ENCODE results near the gene GYG1. TPM values are rescaled to one million over a fixed set of nuclear protein-coding genes. Genes with fewer than 3 reads are reported as not detected.

Gene GYG1
- total and polyA plus RNA-seq, 8 donors, result 21.5 to 37.8 (median 22.6) TPM

- ATAC-seq, result no peak
- DNase-seq, result no peak
- Histone ChIP-seq H3K27ac (no peak overlapping the region), H3K36me3 (no peaks in the 10 kb centered on the region), H3K4me1 (no peaks in the 10 kb centered on the region), H3K27me3 (no peaks in the 10 kb centered on the region), H3K9me3 (no peaks in the 10 kb centered on the region), H3K4me3 (no peak overlapping the region)
- 97 to 98% methylated on average over 3 of the region's 3 CpGs for WGBS, 2 donors
- intact Hi-C loops (cut with DNase I), result loop anchor here in 1 of 3 donors (10.0 kb wide), 1 partner anchor 310 kb away; no protein-coding TSS in a partner anchor
- no peak for FAIRE-seq
- no peak for TF ChIP-seq CTCF (IDR thresholded peaks at IDR 0.05)
Observed at GRCh38 chr3:148964809-148965208, 26.5 kb upstream of the GYG1 start.

DNA sequence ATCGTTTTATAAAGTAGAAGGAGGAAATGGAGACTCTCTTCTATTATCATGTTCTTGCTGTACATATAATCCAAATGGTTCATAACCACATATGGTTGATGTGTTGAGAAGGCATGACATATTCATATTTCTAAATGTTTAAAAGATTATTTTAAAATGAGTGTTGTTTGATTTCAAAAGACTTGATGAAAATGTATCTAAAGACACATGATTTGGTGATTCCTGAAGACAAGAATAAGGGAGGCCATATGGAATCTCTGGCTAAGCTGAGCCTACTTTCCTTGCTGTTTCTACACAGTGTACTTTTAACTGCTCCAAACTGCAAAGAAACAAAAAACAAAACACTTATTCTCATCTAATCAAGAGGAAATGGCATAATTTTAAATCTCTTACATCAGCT is 23.0 kb upstream of the GYG1 start:
- no peak for TF ChIP-seq CTCF (IDR thresholded peaks at IDR 0.05)
- no peak for DNase-seq
- Histone ChIP-seq H3K27ac (no peak overlapping the region), H3K36me3 (no peaks in the 10 kb centered on the region), H3K4me3 (no peak overlapping the region), H3K27me3 (no peaks in the 10 kb centered on the region), H3K9me3 (no peaks in the 10 kb centered on the region), H3K4me1 (no peaks in the 10 kb centered on the region)
- no peak for ATAC-seq
- WGBS, 2 donors, result 68 to 89% methylated on average over 1 of the region's 1 CpG
- intact Hi-C loops (cut with DNase I), result loop anchor here in 1 of 3 donors (10.0 kb wide), 1 partner anchor 306 kb away; no protein-coding TSS in a partner anchor
- no peak for FAIRE-seq

- no peak overlapping the region for H3K27ac ChIP-seq
- no peaks in the 10 kb centered on the region for H3K4me1 ChIP-seq
- no peak overlapping the region for H3K4me3 ChIP-seq
- FAIRE-seq, result no peak
- no peaks in the 10 kb centered on the region for H3K36me3 ChIP-seq
- no peaks in the 10 kb centered on the region for H3K9me3 ChIP-seq
- 91 to 94% methylated on average over 7 of the region's 7 CpGs for WGBS, 2 donors
- H3K27me3 ChIP-seq, result no peaks in the 10 kb centered on the region
- intact Hi-C loops (cut with DNase I), result no loop called here
- no peak for ATAC-seq
- DNase-seq, result no peak
- no peak for TF ChIP-seq CTCF (IDR thresholded peaks at IDR 0.05)
Observed at GRCh38 chr3:148970271-148970670, 21.1 kb upstream of the GYG1 start.

DNA sequence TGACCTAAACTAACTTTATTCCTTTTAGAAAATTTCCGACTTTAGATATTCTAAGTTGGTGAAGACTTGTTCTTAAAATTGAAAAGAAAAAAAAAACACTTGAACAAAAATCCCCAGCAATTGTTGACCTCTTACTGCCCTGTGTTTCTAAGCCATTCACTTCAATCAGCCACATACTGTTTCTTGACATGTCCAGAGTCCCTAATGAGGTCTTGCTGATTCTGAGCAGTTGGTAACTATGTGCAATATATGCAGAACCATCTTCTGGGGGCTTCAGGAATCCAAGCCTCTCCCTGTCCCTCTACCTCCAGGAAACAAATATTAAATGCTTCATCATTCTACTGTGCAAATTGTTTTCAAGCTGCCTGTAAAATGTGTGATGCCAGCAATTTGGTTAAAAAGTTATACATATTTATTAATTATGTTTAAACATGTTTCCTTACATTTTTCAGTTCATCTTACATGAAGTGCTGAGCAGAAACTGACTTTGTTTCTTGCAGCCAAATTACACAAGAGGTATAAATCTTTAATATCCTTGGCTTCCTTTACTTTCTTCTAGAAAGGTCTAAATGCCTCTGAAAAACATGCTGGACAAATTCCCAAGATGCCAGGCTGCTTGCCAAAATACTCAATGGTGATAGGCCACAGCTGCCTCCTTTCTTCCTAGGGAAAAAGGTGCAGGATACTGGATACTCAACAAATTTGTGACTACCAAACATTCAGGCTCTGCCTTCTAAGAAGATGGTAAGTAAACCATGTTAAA is 19.8 kb upstream of the GYG1 start:
- no peaks in the 10 kb centered on the region for H3K36me3 ChIP-seq
- 96 to 97% methylated on average over 1 of the region's 1 CpG for WGBS, 2 donors
- no peaks in the 10 kb centered on the region for H3K4me1 ChIP-seq
- DNase-seq, result peak in 4 of 6 donors; percentile 46 to 60 (median 50)
- H3K27me3 ChIP-seq, result no peaks in the 10 kb centered on the region
- H3K4me3 ChIP-seq, result no peak overlapping the region
- no peak for TF ChIP-seq CTCF (IDR thresholded peaks at IDR 0.05)
- ATAC-seq, result peak; percentile 43 to 85 (median 66)
- no peaks in the 10 kb centered on the region for H3K9me3 ChIP-seq
- no peak overlapping the region for H3K27ac ChIP-seq
- intact Hi-C loops (cut with DNase I), result no loop called here
- FAIRE-seq, result no peak

DNA sequence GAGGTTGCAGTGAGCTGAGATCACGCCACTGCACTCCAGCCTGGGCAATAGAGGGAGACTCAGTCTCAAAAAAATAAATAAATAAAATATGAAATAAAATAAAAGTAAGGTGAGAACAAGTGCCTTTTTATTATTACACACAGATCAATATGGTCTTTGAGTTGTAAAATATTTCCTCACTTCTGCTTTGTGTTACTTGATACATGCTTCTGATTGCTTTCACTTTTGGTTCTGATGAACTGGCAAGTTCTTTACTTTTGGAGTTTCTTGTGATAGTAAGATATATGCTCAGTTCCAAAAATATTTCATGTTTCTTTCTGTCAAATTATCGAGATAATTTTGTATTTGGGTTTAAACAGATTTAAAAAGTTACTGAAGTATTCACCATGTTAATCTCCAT is 16.6 kb upstream of the GYG1 start:
- Histone ChIP-seq H3K4me3 (no peak overlapping the region), H3K4me1 (no peaks in the 10 kb centered on the region), H3K36me3 (no peaks in the 10 kb centered on the region), H3K27me3 (no peaks in the 10 kb centered on the region), H3K9me3 (no peaks in the 10 kb centered on the region), H3K27ac (no peak overlapping the region)
- FAIRE-seq (peak; percentile 13), DNase-seq (no peak), ATAC-seq (no peak)
- 79 to 83% methylated on average over 2 of the region's 2 CpGs for WGBS, 2 donors
- TF ChIP-seq CTCF (IDR thresholded peaks at IDR 0.05), result no peak
- intact Hi-C loops (cut with DNase I), result no loop called here
